K562 (cell line): Measurements from ENCODE around the gene MED22. TPM values are rescaled to one million over a fixed set of nuclear protein-coding genes. Genes with fewer than 3 reads are reported as not detected.
A peak's percentile ranks its signal among the peaks of the same experiment; 100 is the strongest.

Experiments
- CHCHD3 ChIP-seq: fragments of 250-450 bp; sonication (Bioruptor Pico); IDR thresholded peaks from 2 replicates; pipeline ENCODE4 v2.1.2; 2022; ENCODE audit warnings: mild to moderate bottlenecking
- CXXC5 ChIP-seq: fragments of 250-450 bp; sonication (Bioruptor Pico); IDR thresholded peaks from 2 replicates; pipeline ENCODE4 v1.8.0; 2022; ENCODE audit warnings: inconsistent platforms, mild to moderate bottlenecking, moderate library complexity
- ETV5 ChIP-seq: sonication (generic); formaldehyde crosslinking; IDR thresholded peaks from 2 replicates; pipeline ENCODE4 v1.4.0; 2020; ENCODE audit warnings: low read depth, mild to moderate bottlenecking, missing genetic modification reagents
- ETV6 ChIP-seq, 3 experiments: fragments of 150-350 bp in 1 of 3; sonication (generic) in 1 of 3; formaldehyde crosslinking in 1 of 3; IDR thresholded peaks; 2 replicates each; pipeline versions ENCODE4 v1.6.1 to v1.8.0; 2014 to 2022; ENCODE audit warnings: borderline replicate concordance in 2 of 3, low read depth in 2 of 3, antibody characterized with exemption in 1 of 3, low read length in 1 of 3, mild to moderate bottlenecking in 1 of 3, missing genetic modification reagents in 1 of 3
- HDAC2 ChIP-seq: fragments of 450-650 bp; IDR thresholded peaks from 2 replicates; pipeline ENCODE4 v1.6.1; 2016; ENCODE audit warnings: mild to moderate bottlenecking
- KLF16 ChIP-seq: IDR thresholded peaks from 2 replicates; pipeline ENCODE4 v1.6.1; 2016; ENCODE audit warnings: antibody characterized with exemption
- MITF ChIP-seq: IDR thresholded peaks from 2 replicates; pipeline ENCODE4 v1.6.1; 2014; ENCODE audit warnings: antibody characterized with exemption
- MXI1 ChIP-seq: IDR thresholded peaks from 2 replicates; pipeline ENCODE4 v1.6.1; 2011; ENCODE audit warnings: low read depth, mild to moderate bottlenecking, improper control_type of control experiment, low read length
- NFATC3 ChIP-seq: fragments of 450-650 bp; IDR thresholded peaks from 2 replicates; pipeline ENCODE4 v1.6.1; 2017; ENCODE audit warnings: mild to moderate bottlenecking
- NR2F6 ChIP-seq: fragments of 450-650 bp; formaldehyde crosslinking; IDR thresholded peaks from 2 replicates; pipeline ENCODE4 v1.4.0; 2020; ENCODE audit warnings: mild to moderate bottlenecking
- POLR2AphosphoS5 ChIP-seq: IDR thresholded peaks from 2 replicates; pipeline ENCODE4 v1.6.1; 2011; ENCODE audit warnings: mild to moderate bottlenecking, low read depth, low read length, moderate library complexity; ENCODE audit not compliant: control insufficient read depth, insufficient read depth
- ZKSCAN8 ChIP-seq: fragments of 200-800 bp; sonication (Bioruptor generic); IDR thresholded peaks from 2 replicates; pipeline ENCODE4 v1.6.1; 2016; ENCODE audit warnings: missing genetic modification characterization, missing compliant biosample characterization
- ZNF197 ChIP-seq: fragments of 200-800 bp; sonication (Bioruptor generic); IDR thresholded peaks from 2 replicates; pipeline ENCODE4 v1.6.1; 2016; ENCODE audit warnings: low read depth, missing genetic modification characterization, missing compliant biosample characterization
- ZNF3 ChIP-seq: fragments of 250-450 bp; sonication (Bioruptor Pico); IDR thresholded peaks from 2 replicates; pipeline ENCODE4 v1.5.0; 2021; ENCODE audit warnings: mild to moderate bottlenecking, moderate library complexity
- polyA plus RNA-seq, 8 experiments: library from polyadenylated mRNA; depleted of rRNA in 4 of 8; stranded (reverse) in 5 of 8; unstranded in 3 of 8; fragments of >200 nt; fragmentation: Nextera tagmentation in 2 of 8; fragmentation: Illumina TruSeq in 1 of 8; extraction: Ambion mirVana in 2 of 8; extraction: Trizol in 1 of 8; gene quantifications; 2 replicates each; pipeline versions ENCODE4 v1.2.1 to v1.2.3, GENCODE V29; 2011 to 2014; ENCODE audit warnings: inconsistent platforms in 1 of 8, missing spikeins in 1 of 8
- total RNA-seq, 7 experiments: library from RNA; depleted of rRNA in 6 of 7; stranded (reverse); fragments of >200 nt in 6 of 7; fragmentation: Illumina TruSeq in 2 of 7; extraction: Trizol in 2 of 7; gene quantifications; 2 replicates each; pipeline versions ENCODE4 v1.2.1 to v1.2.3, GENCODE V29; 2011 to 2021; ENCODE audit warnings: low replicate concordance in 1 of 7
- TF ChIP-seq, protein P1 (sequence below), 3 experiments: fragments of 200-800 bp in 1 of 3; fragments of 250-450 bp in 1 of 3; fragments of 450-650 bp in 1 of 3; sonication (Bioruptor Pico) in 1 of 3; sonication (Bioruptor generic) in 1 of 3; formaldehyde crosslinking in 1 of 3; IDR thresholded peaks; 2 replicates each; pipeline versions ENCODE4 v1.6.1 to v1.8.0; 2016 to 2022; ENCODE audit warnings: mild to moderate bottlenecking in 2 of 3, missing genetic modification characterization in 2 of 3, missing compliant biosample characterization in 1 of 3, moderate library complexity in 1 of 3
- TF ChIP-seq, protein P2 (sequence below), 2 experiments: fragments of 450-650 bp; IDR thresholded peaks; 2 replicates each; pipeline ENCODE4 v1.6.1; 2016
- TF ChIP-seq, protein P3 (sequence below): fragments of 450-650 bp; IDR thresholded peaks from 2 replicates; pipeline ENCODE4 v1.6.1; 2018; ENCODE audit not compliant: partially characterized antibody

The MED22 gene
- total and polyA plus RNA-seq, 9 of the 15 experiments (the other 6 are each of a cell fraction or from before 2014, with no cell fraction given), result 0.73 to 35.6 (median 22.3) TPM

DNA sequence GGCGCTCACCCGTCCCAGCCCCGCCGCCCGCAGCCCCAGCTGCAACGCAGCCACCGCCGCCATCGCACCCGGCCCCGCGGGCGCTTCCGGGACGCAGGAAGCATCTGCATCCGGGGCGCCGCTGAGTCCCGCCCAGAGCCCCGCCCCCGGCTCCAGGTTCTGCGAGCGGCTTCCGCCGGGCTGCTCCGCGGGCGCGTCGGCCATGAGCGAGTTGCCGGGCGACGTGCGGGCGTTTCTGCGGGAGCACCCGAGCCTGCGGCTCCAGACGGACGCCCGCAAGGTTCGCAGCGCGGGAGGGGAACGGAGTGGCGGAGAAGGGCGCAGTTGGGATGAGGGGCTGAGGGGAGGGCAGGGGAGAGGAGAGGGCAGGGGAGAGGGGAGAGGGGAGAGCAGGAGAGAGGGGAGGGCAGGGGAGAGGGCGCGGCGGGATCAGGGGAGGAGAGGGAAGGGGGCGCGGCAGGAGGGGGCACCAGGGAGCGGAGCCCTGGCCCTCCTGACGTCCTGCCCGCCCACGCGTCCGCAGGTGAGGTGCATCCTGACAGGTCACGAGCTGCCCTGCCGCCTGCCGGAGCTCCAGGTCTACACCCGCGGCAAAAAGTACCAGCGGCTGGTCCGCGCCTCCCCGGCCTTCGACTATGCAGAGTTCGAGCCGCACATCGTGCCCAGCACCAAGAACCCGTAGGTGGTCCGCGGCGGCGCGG lies 8.6 kb upstream of the MED22 start, which contains the start of the genes SURF1 and SURF2 (continued):
- TF ChIP-seq, protein P1, sequence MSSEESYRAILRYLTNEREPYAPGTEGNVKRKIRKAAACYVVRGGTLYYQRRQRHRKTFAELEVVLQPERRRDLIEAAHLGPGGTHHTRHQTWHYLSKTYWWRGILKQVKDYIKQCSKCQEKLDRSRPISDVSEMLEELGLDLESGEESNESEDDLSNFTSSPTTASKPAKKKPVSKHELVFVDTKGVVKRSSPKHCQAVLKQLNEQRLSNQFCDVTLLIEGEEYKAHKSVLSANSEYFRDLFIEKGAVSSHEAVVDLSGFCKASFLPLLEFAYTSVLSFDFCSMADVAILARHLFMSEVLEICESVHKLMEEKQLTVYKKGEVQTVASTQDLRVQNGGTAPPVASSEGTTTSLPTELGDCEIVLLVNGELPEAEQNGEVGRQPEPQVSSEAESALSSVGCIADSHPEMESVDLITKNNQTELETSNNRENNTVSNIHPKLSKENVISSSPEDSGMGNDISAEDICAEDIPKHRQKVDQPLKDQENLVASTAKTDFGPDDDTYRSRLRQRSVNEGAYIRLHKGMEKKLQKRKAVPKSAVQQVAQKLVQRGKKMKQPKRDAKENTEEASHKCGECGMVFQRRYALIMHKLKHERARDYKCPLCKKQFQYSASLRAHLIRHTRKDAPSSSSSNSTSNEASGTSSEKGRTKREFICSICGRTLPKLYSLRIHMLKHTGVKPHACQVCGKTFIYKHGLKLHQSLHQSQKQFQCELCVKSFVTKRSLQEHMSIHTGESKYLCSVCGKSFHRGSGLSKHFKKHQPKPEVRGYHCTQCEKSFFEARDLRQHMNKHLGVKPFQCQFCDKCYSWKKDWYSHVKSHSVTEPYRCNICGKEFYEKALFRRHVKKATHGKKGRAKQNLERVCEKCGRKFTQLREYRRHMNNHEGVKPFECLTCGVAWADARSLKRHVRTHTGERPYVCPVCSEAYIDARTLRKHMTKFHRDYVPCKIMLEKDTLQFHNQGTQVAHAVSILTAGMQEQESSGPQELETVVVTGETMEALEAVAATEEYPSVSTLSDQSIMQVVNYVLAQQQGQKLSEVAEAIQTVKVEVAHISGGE (CRISPR knock-in tag; IDR thresholded peaks at IDR 0.05), result peak in 1 of 3 experiments; percentile 75; a peak in 2 of 6 replicates
- TF ChIP-seq, protein P2, sequence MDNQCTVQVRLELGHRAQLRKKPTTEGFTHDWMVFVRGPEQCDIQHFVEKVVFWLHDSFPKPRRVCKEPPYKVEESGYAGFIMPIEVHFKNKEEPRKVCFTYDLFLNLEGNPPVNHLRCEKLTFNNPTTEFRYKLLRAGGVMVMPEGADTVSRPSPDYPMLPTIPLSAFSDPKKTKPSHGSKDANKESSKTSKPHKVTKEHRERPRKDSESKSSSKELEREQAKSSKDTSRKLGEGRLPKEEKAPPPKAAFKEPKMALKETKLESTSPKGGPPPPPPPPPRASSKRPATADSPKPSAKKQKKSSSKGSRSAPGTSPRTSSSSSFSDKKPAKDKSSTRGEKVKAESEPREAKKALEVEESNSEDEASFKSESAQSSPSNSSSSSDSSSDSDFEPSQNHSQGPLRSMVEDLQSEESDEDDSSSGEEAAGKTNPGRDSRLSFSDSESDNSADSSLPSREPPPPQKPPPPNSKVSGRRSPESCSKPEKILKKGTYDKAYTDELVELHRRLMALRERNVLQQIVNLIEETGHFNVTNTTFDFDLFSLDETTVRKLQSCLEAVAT (IDR thresholded peaks at IDR 0.05), result peak; percentile 27 to 39; a peak in 1 of 4 replicates
- TF ChIP-seq CXXC5, result peak; percentile 71
- TF ChIP-seq HDAC2, result 0 out of 2 replicates have a peak, but pooled peaks have one; percentile 25
- no peak for TF ChIP-seq CHCHD3 (CRISPR knock-in tag)
- TF ChIP-seq ETV6 (IDR thresholded peaks at IDR 0.05; ENCODE audit: borderline replicate concordance in 1 of 2, low read depth in 2 of 2, low read length in 1 of 2), result no peak
- no peak for TF ChIP-seq ETV6 (CRISPR knock-in tag; IDR thresholded peaks at IDR 0.05; ENCODE audit: borderline replicate concordance)
- TF ChIP-seq ZKSCAN8 (CRISPR knock-in tag), result no peak
- peak; percentile 67; the same call in 1 of the 2 replicates for TF ChIP-seq MITF
- no peak for TF ChIP-seq ZNF3 (CRISPR knock-in tag)
- peak; percentile 66; the same call in 1 of the 2 replicates for TF ChIP-seq POLR2AphosphoS5
- TF ChIP-seq NFATC3, result no peak
- TF ChIP-seq KLF16, result no peak
- no peak for TF ChIP-seq ZNF197 (CRISPR knock-in tag)
- TF ChIP-seq, protein P3, sequence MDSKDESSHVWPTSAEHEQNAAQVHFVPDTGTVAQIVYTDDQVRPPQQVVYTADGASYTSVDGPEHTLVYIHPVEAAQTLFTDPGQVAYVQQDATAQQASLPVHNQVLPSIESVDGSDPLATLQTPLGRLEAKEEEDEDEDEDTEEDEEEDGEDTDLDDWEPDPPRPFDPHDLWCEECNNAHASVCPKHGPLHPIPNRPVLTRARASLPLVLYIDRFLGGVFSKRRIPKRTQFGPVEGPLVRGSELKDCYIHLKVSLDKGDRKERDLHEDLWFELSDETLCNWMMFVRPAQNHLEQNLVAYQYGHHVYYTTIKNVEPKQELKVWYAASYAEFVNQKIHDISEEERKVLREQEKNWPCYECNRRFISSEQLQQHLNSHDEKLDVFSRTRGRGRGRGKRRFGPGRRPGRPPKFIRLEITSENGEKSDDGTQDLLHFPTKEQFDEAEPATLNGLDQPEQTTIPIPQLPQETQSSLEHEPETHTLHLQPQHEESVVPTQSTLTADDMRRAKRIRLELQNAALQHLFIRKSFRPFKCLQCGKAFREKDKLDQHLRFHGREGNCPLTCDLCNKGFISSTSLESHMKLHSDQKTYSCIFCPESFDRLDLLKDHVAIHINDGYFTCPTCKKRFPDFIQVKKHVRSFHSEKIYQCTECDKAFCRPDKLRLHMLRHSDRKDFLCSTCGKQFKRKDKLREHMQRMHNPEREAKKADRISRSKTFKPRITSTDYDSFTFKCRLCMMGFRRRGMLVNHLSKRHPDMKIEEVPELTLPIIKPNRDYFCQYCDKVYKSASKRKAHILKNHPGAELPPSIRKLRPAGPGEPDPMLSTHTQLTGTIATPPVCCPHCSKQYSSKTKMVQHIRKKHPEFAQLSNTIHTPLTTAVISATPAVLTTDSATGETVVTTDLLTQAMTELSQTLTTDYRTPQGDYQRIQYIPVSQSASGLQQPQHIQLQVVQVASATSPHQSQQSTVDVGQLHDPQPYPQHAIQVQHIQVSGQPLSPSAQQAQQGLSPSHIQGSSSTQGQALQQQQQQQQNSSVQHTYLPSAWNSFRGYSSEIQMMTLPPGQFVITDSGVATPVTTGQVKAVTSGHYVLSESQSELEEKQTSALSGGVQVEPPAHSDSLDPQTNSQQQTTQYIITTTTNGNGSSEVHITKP, result no peak
- TF ChIP-seq ETV5, result no peak
- TF ChIP-seq MXI1, result peak; percentile 62; the same call in 1 of the 2 replicates
- TF ChIP-seq NR2F6 (CRISPR knock-in tag), result no peak
